Measurements from ENCODE around the gene NEURL1.
"Not testable (repeated sequence)": the region's sequence is repeated elsewhere in the genome, so short reads cannot be mapped to it uniquely, and the experiment has no call there.

NEURL1 gene

GRCh38 chr10:103474077-103474476, 19.4 kb upstream of the NEURL1 start:
- Mint-ChIP-seq H3K27me3 (no peaks in the 10 kb centered on the region), H3K4me3 (no peak overlapping the region), H3K9me3 (no peaks in the 10 kb centered on the region), H3K4me1 (ENCODE audit: low read depth) (peaks cover 25% of the 10 kb centered on the region), H3K36me3 (ENCODE audit: low read depth) (no peaks in the 10 kb centered on the region), H3K27ac (no peak overlapping the region)
- no peak for DNase-seq

GRCh38 chr10:103475437-103475836, 18.1 kb upstream of the NEURL1 start:
- peaks cover 23% of the 10 kb centered on the region for H3K4me1 Mint-ChIP-seq (ENCODE audit: low read depth)
- H3K36me3 Mint-ChIP-seq (ENCODE audit: low read depth), result no peaks in the 10 kb centered on the region
- no peak overlapping the region for H3K27ac Mint-ChIP-seq
- H3K9me3 Mint-ChIP-seq, result no peaks in the 10 kb centered on the region
- no peak for DNase-seq
- H3K4me3 Mint-ChIP-seq, result no peak overlapping the region
- no peaks in the 10 kb centered on the region for H3K27me3 Mint-ChIP-seq

GRCh38 chr10:103476046-103476768, 17.3 kb upstream of the NEURL1 start:
- DNase-seq, result no peak
- H3K9me3 Mint-ChIP-seq, result no peaks in the 10 kb centered on the region
- no peaks in the 10 kb centered on the region for H3K36me3 Mint-ChIP-seq (ENCODE audit: low read depth)
- no peak overlapping the region for H3K4me3 Mint-ChIP-seq
- H3K27ac Mint-ChIP-seq, result no peak overlapping the region
- H3K27me3 Mint-ChIP-seq, result no peaks in the 10 kb centered on the region
- H3K4me1 Mint-ChIP-seq (ENCODE audit: low read depth), result peaks cover 16% of the 10 kb centered on the region

GRCh38 chr10:103478671-103479070, 14.8 kb upstream of the NEURL1 start:
- H3K36me3 Mint-ChIP-seq (ENCODE audit: low read depth), result no peaks in the 10 kb centered on the region
- DNase-seq, result no peak
- peaks cover 5% of the 10 kb centered on the region for H3K4me1 Mint-ChIP-seq (ENCODE audit: low read depth)
- H3K9me3 Mint-ChIP-seq, result no peaks in the 10 kb centered on the region
- no peaks in the 10 kb centered on the region for H3K27me3 Mint-ChIP-seq
- H3K4me3 Mint-ChIP-seq, result no peak overlapping the region
- no peak overlapping the region for H3K27ac Mint-ChIP-seq

- Mint-ChIP-seq H3K4me1 (ENCODE audit: low read depth) (peaks cover 5% of the 10 kb centered on the region), H3K27ac (no peak within 1 kb of the TSS), H3K27me3 (no peaks in the 10 kb centered on the region), H3K4me3 (no peak within 1 kb of the TSS), H3K9me3 (no peaks in the 10 kb centered on the region), H3K36me3 (ENCODE audit: low read depth) (no peaks in the 10 kb centered on the region)
- no peak for DNase-seq
Observed at GRCh38 chr10:103479135-103479534, 14.4 kb upstream of the NEURL1 start, which contains the start of gene CALHM3. Gene CALHM3 (minus strand): TSS chr10:103479240. CDS start chr10:103479032, 208 bp downstream.

- Mint-ChIP-seq H3K36me3 (ENCODE audit: low read depth) (no peaks in the 10 kb centered on the region), H3K9me3 (no peaks in the 10 kb centered on the region), H3K4me3 (no peak overlapping the region), H3K27me3 (no peaks in the 10 kb centered on the region), H3K27ac (no peak overlapping the region), H3K4me1 (ENCODE audit: low read depth) (peaks cover 5% of the 10 kb centered on the region)
- no peak for DNase-seq
Observed at GRCh38 chr10:103480521-103480920, 13.0 kb upstream of the NEURL1 start.

GRCh38 chr10:103481974-103482531, 11.5 kb upstream of the NEURL1 start:
- H3K27me3 Mint-ChIP-seq, result no peaks in the 10 kb centered on the region
- peaks cover 3% of the 10 kb centered on the region for H3K4me1 Mint-ChIP-seq (ENCODE audit: low read depth)
- no peaks in the 10 kb centered on the region for H3K9me3 Mint-ChIP-seq
- H3K36me3 Mint-ChIP-seq (ENCODE audit: low read depth), result no peaks in the 10 kb centered on the region
- no peak overlapping the region for H3K4me3 Mint-ChIP-seq
- DNase-seq, result no peak
- H3K27ac Mint-ChIP-seq, result no peak overlapping the region

- H3K27ac Mint-ChIP-seq; H3K36me3 Mint-ChIP-seq (ENCODE audit: low read depth); H3K9me3 Mint-ChIP-seq: not testable (repeated sequence)
Observed at GRCh38 chr10:103486635-103487409, 6.7 kb upstream of the NEURL1 start.

GRCh38 chr10:103487410-103487708, 6.1 kb upstream of the NEURL1 start:
- Mint-ChIP-seq H3K27me3 (peaks cover 7% of the 10 kb centered on the region), H3K36me3 (ENCODE audit: low read depth) (no peaks in the 10 kb centered on the region), H3K4me1 (ENCODE audit: low read depth) (peaks cover 4% of the 10 kb centered on the region), H3K4me3 (no peak overlapping the region), H3K9me3 (no peaks in the 10 kb centered on the region), H3K27ac (no peak overlapping the region)
- no peak for DNase-seq

More at GRCh38 chr10:103486635-103487409, 6.7 kb upstream of the NEURL1 start:
- H3K4me3 Mint-ChIP-seq; H3K4me1 Mint-ChIP-seq (ENCODE audit: low read depth); DNase-seq; H3K27me3 Mint-ChIP-seq: not testable (repeated sequence)

- Mint-ChIP-seq H3K27me3 (peaks cover 37% of the 10 kb centered on the region), H3K9me3 (no peaks in the 10 kb centered on the region), H3K27ac (no peak overlapping the region), H3K36me3 (ENCODE audit: low read depth) (no peaks in the 10 kb centered on the region), H3K4me3 (no peak overlapping the region), H3K4me1 (ENCODE audit: low read depth) (peaks cover 14% of the 10 kb centered on the region)
- DNase-seq, result no peak
Observed at GRCh38 chr10:103490986-103491314, 2.6 kb upstream of the NEURL1 start.

GRCh38 chr10:103491729-103492364, 1.7 kb upstream of the NEURL1 start:
- Mint-ChIP-seq H3K27me3 (peaks cover 41% of the 10 kb centered on the region), H3K9me3 (no peaks in the 10 kb centered on the region), H3K36me3 (ENCODE audit: low read depth) (no peaks in the 10 kb centered on the region), H3K4me3 (no peak overlapping the region), H3K27ac (no peak overlapping the region), H3K4me1 (ENCODE audit: low read depth) (peaks cover 14% of the 10 kb centered on the region)
- DNase-seq, result no peak

- H3K27ac Mint-ChIP-seq, result no peak overlapping the region
- peaks cover 50% of the 10 kb centered on the region for H3K27me3 Mint-ChIP-seq
- no peaks in the 10 kb centered on the region for H3K36me3 Mint-ChIP-seq (ENCODE audit: low read depth)
- no peaks in the 10 kb centered on the region for H3K9me3 Mint-ChIP-seq
- H3K4me1 Mint-ChIP-seq (ENCODE audit: low read depth), result peaks cover 14% of the 10 kb centered on the region
- H3K4me3 Mint-ChIP-seq, result peak overlapping the region; percentile 79
- no peak for DNase-seq
Observed at GRCh38 chr10:103492655-103493261, 747 bp upstream of the NEURL1 start.

- H3K9me3 Mint-ChIP-seq, result no peaks in the 10 kb centered on the region
- H3K36me3 Mint-ChIP-seq (ENCODE audit: low read depth), result no peaks in the 10 kb centered on the region
- H3K4me1 Mint-ChIP-seq (ENCODE audit: low read depth), result peaks cover 14% of the 10 kb centered on the region
- peak; percentile 50 for DNase-seq
- peaks cover 59% of the 10 kb centered on the region for H3K27me3 Mint-ChIP-seq
- peak overlapping the region; percentile 70 for H3K4me3 Mint-ChIP-seq
- no peak overlapping the region for H3K27ac Mint-ChIP-seq
Observed at GRCh38 chr10:103493916-103494877, 692 bp downstream of the NEURL1 start.

GRCh38 chr10:103495321-103495720, 1.8 kb downstream of the NEURL1 start:
- Mint-ChIP-seq H3K9me3 (no peaks in the 10 kb centered on the region), H3K4me1 (ENCODE audit: low read depth) (peaks cover 15% of the 10 kb centered on the region), H3K4me3 (no peak overlapping the region), H3K27ac (no peak overlapping the region), H3K27me3 (peaks cover 66% of the 10 kb centered on the region), H3K36me3 (ENCODE audit: low read depth) (no peaks in the 10 kb centered on the region)
- no peak for DNase-seq

All from activated T-cell treated with anti-CD3 and anti-CD28 coated beads, Interleukin-2, amount 50 U/mL, for 24 hours (primary cell).